Right ventricle myocardium superior (tissue), 1 donor: ENCODE measurements around the gene ZBTB37. TPM values are rescaled to one million over a fixed set of nuclear protein-coding genes. Genes with fewer than 3 reads are reported as not detected.
"Not testable (repeated sequence)": the region's sequence is repeated elsewhere in the genome, so short reads cannot be mapped to it uniquely, and the experiment has no call there.

Source experiments
- ATAC-seq: fragments of 200-7000 bp; cut with Tn5 transposase; one replicate; pipeline ENCODE4 v1.9.1; 2020; ENCODE audit warnings: mild to moderate bottlenecking; ENCODE audit not compliant: poor library complexity
- DNase-seq: peaks from one replicate; pipeline ENCODE4 v3.0.0-alpha.2; 2020
- intact Hi-C: fragments of 100-400 bp; cut with DNase I; formaldehyde crosslinking; loops from one replicate; pipeline ENCODE4 v1.11.2; 2022
- long read RNA-seq: library from polyadenylated mRNA; unstranded; transcript quantifications from one replicate; pipeline ENCODE4 v2.0.0, GENCODE V29; 2021
- total RNA-seq: library from RNA; stranded (reverse); fragmentation: NEBNext Ultra II Directional; extraction: Animal tissue kit (Norgen Biotek cat#: 25700); gene quantifications from one replicate; pipeline ENCODE4 v1.2.1, GENCODE V29; 2021
- donor health status: DM: no; HTN: yes; CAD: no; lungs with severe emphysema.

ZBTB37 gene, protein sequence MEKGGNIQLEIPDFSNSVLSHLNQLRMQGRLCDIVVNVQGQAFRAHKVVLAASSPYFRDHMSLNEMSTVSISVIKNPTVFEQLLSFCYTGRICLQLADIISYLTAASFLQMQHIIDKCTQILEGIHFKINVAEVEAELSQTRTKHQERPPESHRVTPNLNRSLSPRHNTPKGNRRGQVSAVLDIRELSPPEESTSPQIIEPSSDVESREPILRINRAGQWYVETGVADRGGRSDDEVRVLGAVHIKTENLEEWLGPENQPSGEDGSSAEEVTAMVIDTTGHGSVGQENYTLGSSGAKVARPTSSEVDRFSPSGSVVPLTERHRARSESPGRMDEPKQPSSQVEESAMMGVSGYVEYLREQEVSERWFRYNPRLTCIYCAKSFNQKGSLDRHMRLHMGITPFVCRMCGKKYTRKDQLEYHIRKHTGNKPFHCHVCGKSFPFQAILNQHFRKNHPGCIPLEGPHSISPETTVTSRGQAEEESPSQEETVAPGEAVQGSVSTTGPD
- 6.9 TPM for total RNA-seq
- long read RNA-seq, partial matches to known transcripts, result 0 of 2 reads
- long read RNA-seq, other reads (novel, unspliced or antisense), result 2 of 2 reads

- intact Hi-C loops, result loop anchor here (5.0 to 10.0 kb wide), 2 partner anchors 96 to 391 kb away; partner anchors contain the start of gene PRDX6
- DNase-seq, result peak; percentile 93
- ATAC-seq, result peak; percentile 76
Observed at GRCh38 chr1:173868266-173869020, at the start of gene ZBTB37. ZBTB37 (plus strand) TSS chr1:173868380; CDS start chr1:173870226, 1,846 bp downstream.

DNA sequence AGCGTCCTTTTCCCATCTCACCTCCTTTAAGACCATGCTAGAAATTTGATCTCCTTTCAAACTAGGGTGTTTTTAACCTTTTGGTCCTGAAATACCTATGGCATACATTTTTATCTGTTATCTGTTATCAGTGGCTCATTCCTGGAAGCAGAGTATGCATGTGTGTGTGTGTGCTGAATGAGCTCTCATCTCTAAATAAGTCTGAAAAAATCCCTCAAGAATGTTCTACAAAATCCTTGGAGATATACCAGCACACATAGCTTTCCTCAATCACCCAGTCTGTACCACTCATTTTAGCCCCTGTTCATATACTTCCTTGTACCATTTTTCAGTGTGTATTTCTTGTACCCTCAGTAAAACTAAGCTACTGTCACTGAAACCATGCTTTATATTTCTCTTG, 49.7 kb upstream of the ZBTB37 start:
- ATAC-seq (no peak), DNase-seq (no peak)
- intact Hi-C loops, result no loop called here

- DNase-seq (no peak), ATAC-seq (no peak)
- intact Hi-C loops, result loop anchor here (5.0 to 10.0 kb wide), 2 partner anchors 389 to 1077 kb away; no protein-coding TSS in a partner anchor
Observed at GRCh38 chr1:173821680-173822079, 46.5 kb upstream of the ZBTB37 start.

GRCh38 chr1:173823781-173824314, 44.3 kb upstream of the ZBTB37 start:
- no peak for ATAC-seq
- no peak for DNase-seq
- intact Hi-C loops, result loop anchor here (5.0 to 10.0 kb wide), 2 partner anchors 392 to 1079 kb away; no protein-coding TSS in a partner anchor

GRCh38 chr1:173824315-173825081, 43.7 kb upstream of the ZBTB37 start, which contains the start of the genes CENPL and DARS2:
CENPL (minus strand) TSS chr1:173824883; CDS start chr1:173811299, 13,584 bp downstream.
DARS2 (plus strand) TSS chr1:173824673; CDS start chr1:173825230, 557 bp downstream.
- intact Hi-C loops, result loop anchor here (5.0 to 10.0 kb wide), 2 partner anchors 392 to 1080 kb away; no protein-coding TSS in a partner anchor
- peak; percentile 97 for DNase-seq
- ATAC-seq, result peak; percentile 98

DNA sequence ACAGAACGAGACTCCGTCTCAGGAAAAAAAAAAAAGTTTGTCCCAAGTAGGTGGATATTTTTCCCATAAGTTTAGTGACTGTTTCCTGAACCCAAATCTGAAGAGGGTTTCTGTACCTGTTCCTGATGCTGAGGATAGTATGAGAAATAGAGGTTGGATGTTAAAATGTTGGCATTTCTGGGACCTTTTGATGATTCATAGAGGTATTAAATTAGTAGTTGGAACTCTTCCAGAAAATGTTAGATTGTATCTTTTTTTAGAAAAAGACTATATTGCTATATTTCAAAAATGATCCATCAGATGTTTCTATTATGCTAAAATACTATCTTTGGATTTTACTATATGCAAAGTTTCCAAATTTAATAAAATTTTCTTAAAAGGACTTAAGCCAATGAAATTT, 40.6 kb upstream of the ZBTB37 start:
- DNase-seq, result no peak

GRCh38 chr1:173832748-173833147, 35.4 kb upstream of the ZBTB37 start:
- DNase-seq, result no peak
- no peak for ATAC-seq
- intact Hi-C loops, result no loop called here

More for the DNA sequence above, 40.6 kb upstream of the ZBTB37 start:
- no peak for ATAC-seq
- intact Hi-C loops, result loop anchor here (10.0 kb wide), 1 partner anchor 1083 kb away; no protein-coding TSS in a partner anchor

DNA sequence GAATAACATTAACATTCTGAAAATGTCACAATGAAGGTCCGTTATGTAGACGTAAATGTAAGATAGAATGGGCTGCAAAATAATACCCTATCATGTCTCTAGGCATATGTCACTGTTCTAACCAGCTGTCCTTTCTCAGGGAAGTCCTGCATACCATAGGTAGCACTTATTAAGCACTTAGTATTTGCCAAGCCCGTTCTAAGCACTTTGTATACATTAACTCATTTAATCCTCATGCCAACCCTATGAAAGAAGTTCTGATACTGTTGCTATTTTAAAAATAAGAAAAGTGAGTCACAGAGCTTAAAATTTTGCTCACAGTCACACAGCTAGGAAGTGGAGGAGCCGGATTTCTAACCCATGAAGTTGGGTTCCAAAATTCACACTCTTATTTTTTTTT, 16.1 kb upstream of the ZBTB37 start:
- ATAC-seq (no peak), DNase-seq (no peak)
- intact Hi-C loops, result no loop called here

DNA sequence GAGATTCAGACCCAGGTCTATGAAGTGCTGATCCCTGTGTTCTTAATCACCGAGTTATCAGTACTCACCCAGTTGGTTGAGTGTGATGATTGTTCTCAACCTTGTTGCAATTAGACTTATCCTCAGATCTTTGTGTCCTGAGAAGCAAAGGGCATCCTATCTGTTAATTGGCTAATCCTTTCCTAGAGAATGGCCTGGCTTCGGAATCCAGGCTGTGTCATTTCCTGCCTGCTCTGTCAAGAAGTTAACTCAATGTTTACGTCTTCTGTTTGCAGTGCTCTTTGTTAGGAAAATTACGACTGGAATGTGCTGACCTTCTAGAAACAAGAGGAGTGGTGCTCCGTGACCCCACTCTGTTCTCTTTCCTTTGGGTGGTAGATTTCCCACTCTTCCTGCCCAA, 15.1 kb upstream of the ZBTB37 start:
- ATAC-seq (no peak), DNase-seq (no peak)
- intact Hi-C loops, result no loop called here

DNA sequence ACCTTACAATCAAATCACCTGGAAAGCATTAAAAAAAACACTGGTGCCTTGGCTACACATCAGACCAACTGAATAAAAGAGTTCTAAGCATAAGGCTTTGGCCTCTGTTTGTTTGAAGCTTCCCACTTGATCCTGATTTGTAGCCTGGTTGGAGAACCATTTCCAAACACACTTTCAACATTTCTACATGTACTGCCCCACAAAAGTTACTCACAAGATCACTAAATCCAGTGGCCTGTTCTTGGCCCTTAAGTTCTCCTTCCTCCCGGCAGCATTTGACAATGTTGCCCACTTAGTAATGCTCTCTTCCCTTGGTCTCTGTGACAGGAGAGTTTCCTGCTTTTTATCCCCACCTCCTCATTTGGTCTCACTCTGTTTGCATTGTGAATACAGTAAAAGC, 12.2 kb upstream of the ZBTB37 start:
- DNase-seq (no peak), ATAC-seq (no peak)
- intact Hi-C loops, result no loop called here

- DNase-seq (no peak), ATAC-seq (no peak)
- intact Hi-C loops, result no loop called here
Observed at GRCh38 chr1:173856903-173857302, 11.3 kb upstream of the ZBTB37 start.

GRCh38 chr1:173857363-173857917, 10.7 kb upstream of the ZBTB37 start:
- DNase-seq (no peak), ATAC-seq (no peak)
- intact Hi-C loops, result no loop called here

DNA sequence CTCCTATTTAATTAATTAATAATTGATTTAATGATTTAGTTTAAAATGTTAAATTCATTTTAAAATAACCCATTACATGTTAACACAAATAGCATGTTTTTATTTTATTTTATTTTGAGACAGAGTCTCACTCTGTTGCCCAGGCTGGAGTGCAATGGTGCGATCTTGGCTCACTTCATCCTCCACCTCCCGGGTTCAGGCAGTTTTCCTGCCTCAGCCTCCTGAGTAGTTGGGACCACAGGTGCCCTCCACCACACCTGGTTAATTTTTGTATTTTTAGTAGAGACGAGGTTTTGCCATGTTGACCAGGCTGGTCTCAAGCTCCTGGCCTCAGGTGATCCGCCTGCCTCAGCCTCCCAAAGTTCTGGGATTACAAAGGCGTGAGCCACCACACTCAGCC, 8.6 kb upstream of the ZBTB37 start:
- ATAC-seq, intact Hi-C loops, DNase-seq: not testable (repeated sequence)

- intact Hi-C loops, result loop anchor here (10.0 kb wide), 1 partner anchor 105 kb away; no protein-coding TSS in a partner anchor
- DNase-seq (no peak), ATAC-seq (no peak)
Observed at GRCh38 chr1:173860065-173860464, 8.1 kb upstream of the ZBTB37 start.

GRCh38 chr1:173861731-173862145, 6.4 kb upstream of the ZBTB37 start:
- intact Hi-C loops, result loop anchor here (10.0 kb wide), 1 partner anchor 103 kb away; no protein-coding TSS in a partner anchor
- no peak for ATAC-seq
- DNase-seq, result no peak

- not testable (repeated sequence) for ATAC-seq, DNase-seq
- intact Hi-C loops, result loop anchor here (10.0 kb wide), 1 partner anchor 103 kb away; no protein-coding TSS in a partner anchor
Observed at GRCh38 chr1:173862146-173862768, 5.9 kb upstream of the ZBTB37 start.

DNA sequence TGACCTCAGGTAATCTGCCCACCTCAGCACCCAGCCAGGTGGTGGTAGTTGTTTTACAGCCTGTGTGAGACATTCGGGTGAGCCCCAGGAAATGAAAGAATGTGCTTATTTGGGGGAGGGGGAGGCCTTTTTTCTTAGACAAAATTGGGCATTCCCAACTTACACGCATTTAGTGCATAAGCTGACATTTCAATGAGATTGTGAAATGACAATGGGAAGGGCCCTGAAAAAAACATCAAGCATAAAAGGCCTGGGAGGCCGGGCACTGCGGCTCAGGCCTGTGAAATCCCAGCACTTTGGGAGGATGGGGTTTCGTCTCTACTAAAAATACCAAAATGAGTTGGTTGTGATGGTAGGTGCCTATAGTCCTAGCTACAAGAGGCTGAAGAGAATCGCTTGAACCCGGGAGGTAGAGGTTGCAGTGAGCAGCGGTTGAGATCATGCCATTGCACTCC, 5.4 kb upstream of the ZBTB37 start:
- ATAC-seq (no peak), DNase-seq (no peak)
- intact Hi-C loops, result loop anchor here (10.0 kb wide), 1 partner anchor 102 kb away; no protein-coding TSS in a partner anchor
